SJCRH30 (cell line): ENCODE data around the gene TOGARAM2. TPM values are rescaled to one million over a fixed set of nuclear protein-coding genes. Genes with fewer than 3 reads are reported as not detected.
A peak's percentile ranks its signal among the peaks of the same experiment; 100 is the strongest.

ENCODE experiments used
- DNase-seq, 2 experiments: peaks; one replicate each; pipeline ENCODE4 v3.0.0-alpha.2; 2015 to 2020
- H3K27ac ChIP-seq: fragments of 250-450 bp; sonication (Bioruptor Pico); 2 replicates; pipeline ENCODE4 v1.5.1; 2020; ENCODE audit warnings: mild to moderate bottlenecking, moderate library complexity
- H3K27me3 ChIP-seq: fragments of 250-450 bp; sonication (Bioruptor Pico); 2 replicates; pipeline ENCODE4 v1.5.1; 2020; ENCODE audit warnings: mild to moderate bottlenecking, moderate library complexity
- H3K36me3 ChIP-seq: fragments of 250-450 bp; sonication (Bioruptor Pico); 2 replicates; pipeline ENCODE4 v1.5.1; 2020; ENCODE audit warnings: mild to moderate bottlenecking, moderate library complexity
- H3K4me1 ChIP-seq: fragments of 250-450 bp; sonication (Bioruptor Pico); 2 replicates; pipeline ENCODE4 v1.5.1; 2020; ENCODE audit warnings: mild to moderate bottlenecking, moderate library complexity
- H3K4me3 ChIP-seq: fragments of 250-450 bp; sonication (Bioruptor Pico); 2 replicates; pipeline ENCODE4 v1.5.1; 2020; ENCODE audit warnings: mild to moderate bottlenecking, moderate library complexity
- H3K9me3 ChIP-seq: fragments of 250-450 bp; sonication (Bioruptor Pico); replicated peaks from 2 replicates; pipeline ENCODE4 v1.5.1; 2020; ENCODE audit warnings: mild to moderate bottlenecking, moderate library complexity
- total RNA-seq: library from RNA; depleted of rRNA; stranded (reverse); fragments of >200 nt; shearing (Covaris generic); gene quantifications from 2 replicates; pipeline ENCODE4 v1.2.3, GENCODE V29; 2014

The TOGARAM2 gene
- total RNA-seq, 1 experiment from 2014 or later = 0.73 TPM

DNA sequence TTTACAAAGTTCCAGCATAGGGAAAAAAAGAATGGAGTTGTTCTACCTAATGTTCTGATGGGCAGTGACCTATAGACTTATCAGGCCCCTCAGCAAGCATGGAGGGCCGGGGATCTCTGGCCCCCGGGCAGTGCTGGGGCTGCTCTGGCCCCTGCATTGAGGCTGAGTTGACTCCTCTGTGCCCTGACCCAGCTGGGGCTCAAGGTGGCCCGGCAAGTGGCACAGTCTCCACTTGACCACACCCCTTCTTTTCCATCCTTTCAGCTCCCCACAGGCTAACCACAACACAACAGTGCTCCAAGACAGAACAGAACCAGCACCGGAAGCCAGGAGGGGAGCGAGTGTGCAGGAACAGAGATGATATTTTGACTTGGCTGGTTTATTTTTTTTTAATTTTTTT lies 19.9 kb downstream of the TOGARAM2 start:
- peaks cover 4% of the 10 kb centered on the region; the same call in 1 of the 2 replicates for H3K4me1 ChIP-seq
- H3K27ac ChIP-seq = no peak overlapping the region
- no peaks in the 10 kb centered on the region for H3K36me3 ChIP-seq
- DNase-seq = no peak
- peaks cover 3% of the 10 kb centered on the region; the same call in 1 of the 2 replicates for H3K27me3 ChIP-seq
- H3K9me3 ChIP-seq = no peaks in the 10 kb centered on the region
- H3K4me3 ChIP-seq = no peak overlapping the region

DNA sequence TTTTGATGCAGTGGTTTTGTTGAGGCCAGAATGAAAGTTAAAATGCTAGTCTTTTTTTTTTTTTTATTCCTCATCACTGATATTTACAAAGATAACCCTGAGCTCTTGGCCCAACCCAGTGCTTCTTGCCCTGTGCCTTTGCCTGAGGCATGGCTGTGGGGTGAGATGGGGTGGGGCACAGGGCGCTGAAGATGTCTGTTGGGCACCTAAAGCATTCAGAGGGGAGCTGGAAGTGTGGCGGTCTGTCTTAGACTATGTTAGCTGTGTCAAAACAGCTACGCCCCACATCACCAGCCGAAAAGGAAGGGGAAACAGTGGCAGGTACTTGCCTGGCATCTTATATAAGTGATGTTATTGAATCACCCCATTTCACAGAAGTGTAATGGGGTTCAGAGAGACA lies 20.7 kb downstream of the TOGARAM2 start:
- Histone ChIP-seq H3K9me3 (no peaks in the 10 kb centered on the region), H3K27me3 (peaks cover 3% of the 10 kb centered on the region; the same call in 1 of the 2 replicates), H3K27ac (no peak overlapping the region), H3K4me1 (peaks cover 4% of the 10 kb centered on the region; the same call in 1 of the 2 replicates), H3K36me3 (no peaks in the 10 kb centered on the region), H3K4me3 (no peak overlapping the region)
- DNase-seq = no peak

DNA sequence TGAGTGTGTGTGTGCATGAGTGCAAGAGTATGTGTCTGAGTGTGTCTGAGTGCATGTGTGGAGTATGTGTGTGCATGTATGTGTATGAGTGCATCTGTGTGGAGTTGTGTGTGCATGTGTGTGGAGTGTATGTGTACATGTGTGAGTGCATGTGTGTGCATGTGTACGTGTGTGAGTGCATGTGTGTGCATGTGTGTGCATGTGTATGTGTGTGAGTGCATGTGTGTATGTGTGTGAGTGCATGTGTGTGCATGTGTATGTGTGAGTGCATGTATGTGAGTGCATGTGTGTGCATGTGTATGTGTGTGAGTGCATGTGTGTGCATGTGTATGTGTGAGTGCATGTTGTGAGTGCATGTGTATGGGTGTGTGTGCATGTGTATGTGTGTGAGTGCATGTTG lies 23.7 kb downstream of the TOGARAM2 start:
- Histone ChIP-seq H3K36me3 (no peaks in the 10 kb centered on the region), H3K9me3 (no peaks in the 10 kb centered on the region)

DNA sequence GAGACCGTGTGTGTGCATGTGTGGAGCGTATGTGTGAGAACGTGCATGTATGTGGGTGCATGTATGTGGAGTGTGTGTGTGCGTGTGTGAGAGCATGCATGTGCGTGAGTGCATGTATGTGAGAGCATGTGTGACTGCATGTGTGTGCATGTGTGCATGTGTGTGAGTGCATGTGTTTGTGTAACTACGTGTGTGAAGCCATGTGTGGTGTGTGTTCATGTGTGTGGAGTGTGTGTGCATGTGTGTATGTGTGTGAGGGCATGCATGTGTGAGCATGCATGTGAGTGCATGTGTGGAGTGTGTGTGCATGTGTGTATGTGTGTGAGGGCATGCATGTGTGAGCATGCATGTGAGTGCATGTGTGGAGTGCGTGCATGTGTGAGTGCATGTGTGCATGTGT lies 24.2 kb downstream of the TOGARAM2 start:
- peaks cover 7% of the 10 kb centered on the region for H3K4me1 ChIP-seq
- peaks cover 3% of the 10 kb centered on the region; the same call in 1 of the 2 replicates for H3K27me3 ChIP-seq
- DNase-seq = no peak
- H3K9me3 ChIP-seq = no peaks in the 10 kb centered on the region
- H3K27ac ChIP-seq = no peak overlapping the region
- H3K4me3 ChIP-seq = no peak overlapping the region
- H3K36me3 ChIP-seq = no peaks in the 10 kb centered on the region

More for the DNA sequence above, 23.7 kb downstream of the TOGARAM2 start:
- Histone ChIP-seq H3K4me1 (peaks cover 2% of the 10 kb centered on the region; the same call in 1 of the 2 replicates), H3K4me3 (no peak overlapping the region), H3K27me3 (peaks cover 3% of the 10 kb centered on the region; the same call in 1 of the 2 replicates), H3K27ac (no peak overlapping the region)
- DNase-seq = no peak

DNA sequence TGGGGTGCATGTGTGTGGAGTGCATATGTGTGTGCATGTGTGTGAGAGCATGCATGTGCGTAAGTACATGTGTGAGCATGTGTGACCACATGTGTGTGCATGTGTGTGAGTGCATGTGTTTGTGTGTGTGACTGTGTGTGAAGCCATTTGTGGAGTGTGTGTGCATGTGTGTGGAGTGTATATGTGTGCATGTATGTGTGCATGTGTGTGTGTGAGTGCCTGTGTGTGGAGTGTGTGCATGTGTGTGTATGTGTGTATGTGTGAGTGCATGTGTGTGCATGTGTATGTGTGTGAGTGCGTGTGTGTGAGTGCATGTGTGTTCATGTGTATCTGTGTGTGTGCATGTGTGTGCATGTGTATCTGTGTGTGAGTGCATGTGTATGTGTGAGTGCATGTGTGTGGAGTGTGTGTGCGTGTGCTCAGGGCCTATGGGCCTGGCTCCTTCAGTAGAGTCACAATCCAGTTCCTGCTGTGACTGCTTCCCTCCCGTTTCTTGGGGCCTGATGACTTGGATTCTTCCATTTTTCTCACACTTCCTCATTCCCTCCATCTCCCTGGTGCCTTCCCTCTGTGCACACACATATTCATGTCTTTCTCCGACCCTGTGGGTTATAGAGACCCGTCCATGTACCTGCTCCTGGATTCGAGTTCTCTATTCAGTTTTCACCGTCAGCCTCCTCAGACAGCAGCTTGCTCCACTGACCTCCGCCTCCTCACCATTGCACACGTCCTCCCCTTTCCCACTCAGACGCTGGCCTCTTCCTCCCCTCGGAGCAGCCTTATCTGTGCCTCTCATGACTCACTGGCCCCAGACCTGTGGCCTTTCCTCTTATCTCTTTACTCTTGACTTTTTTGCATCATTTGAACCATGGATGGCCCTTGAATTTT lies 25.2 kb downstream of the TOGARAM2 start:
- Histone ChIP-seq H3K27ac (no peak overlapping the region), H3K4me3 (no peak overlapping the region), H3K36me3 (no peaks in the 10 kb centered on the region), H3K9me3 (no peaks in the 10 kb centered on the region), H3K27me3 (peaks cover 3% of the 10 kb centered on the region; the same call in 1 of the 2 replicates), H3K4me1 (peaks cover 15% of the 10 kb centered on the region)
- no peak for DNase-seq

DNA sequence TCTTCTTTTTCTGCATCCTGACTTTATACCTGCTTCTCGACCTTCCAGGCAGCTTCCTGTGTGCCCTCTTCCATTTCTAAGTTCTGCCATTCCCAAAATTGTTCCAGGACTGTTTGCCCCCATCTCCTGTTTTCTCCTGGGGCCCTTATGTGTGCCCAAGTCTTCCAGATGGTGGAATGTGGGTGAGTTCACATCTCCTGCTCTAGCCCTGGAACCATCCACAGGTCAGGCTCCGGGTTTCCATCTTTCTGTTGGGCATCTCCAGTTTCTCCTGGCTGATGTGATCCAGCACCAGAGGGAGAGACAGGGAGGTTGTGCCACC lies 25.8 kb downstream of the TOGARAM2 start:
- no peak overlapping the region for H3K27ac ChIP-seq
- H3K4me1 ChIP-seq = peaks cover 16% of the 10 kb centered on the region
- H3K27me3 ChIP-seq = peaks cover 3% of the 10 kb centered on the region; the same call in 1 of the 2 replicates
- H3K4me3 ChIP-seq = no peak overlapping the region
- no peaks in the 10 kb centered on the region for H3K9me3 ChIP-seq
- no peak for DNase-seq
- no peaks in the 10 kb centered on the region for H3K36me3 ChIP-seq

DNA sequence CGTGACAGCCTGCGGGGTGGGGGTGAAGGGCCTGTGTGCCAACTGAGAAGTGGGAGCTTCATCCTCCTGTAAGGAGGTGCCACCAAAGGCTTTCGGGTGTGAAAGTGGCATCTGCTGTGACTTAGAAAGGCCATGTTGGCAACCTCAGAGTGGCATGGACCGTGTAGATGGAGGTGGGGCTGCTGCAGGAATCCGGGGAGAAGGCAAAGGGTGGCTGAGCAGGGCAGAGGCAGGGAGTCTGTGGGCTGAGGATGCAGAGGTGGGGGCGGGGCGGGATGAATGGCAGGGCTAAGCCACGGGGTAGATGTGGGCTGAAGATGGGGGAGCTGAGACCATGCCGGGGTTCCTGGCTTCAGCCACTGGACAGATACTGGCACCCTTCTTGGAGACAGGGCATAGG lies 28.2 kb downstream of the TOGARAM2 start:
- no peak for DNase-seq
- no peaks in the 10 kb centered on the region for H3K9me3 ChIP-seq
- H3K4me3 ChIP-seq = no peak overlapping the region
- no peaks in the 10 kb centered on the region for H3K27me3 ChIP-seq
- H3K4me1 ChIP-seq = peaks cover 29% of the 10 kb centered on the region
- H3K27ac ChIP-seq = no peak overlapping the region
- no peaks in the 10 kb centered on the region for H3K36me3 ChIP-seq

DNA sequence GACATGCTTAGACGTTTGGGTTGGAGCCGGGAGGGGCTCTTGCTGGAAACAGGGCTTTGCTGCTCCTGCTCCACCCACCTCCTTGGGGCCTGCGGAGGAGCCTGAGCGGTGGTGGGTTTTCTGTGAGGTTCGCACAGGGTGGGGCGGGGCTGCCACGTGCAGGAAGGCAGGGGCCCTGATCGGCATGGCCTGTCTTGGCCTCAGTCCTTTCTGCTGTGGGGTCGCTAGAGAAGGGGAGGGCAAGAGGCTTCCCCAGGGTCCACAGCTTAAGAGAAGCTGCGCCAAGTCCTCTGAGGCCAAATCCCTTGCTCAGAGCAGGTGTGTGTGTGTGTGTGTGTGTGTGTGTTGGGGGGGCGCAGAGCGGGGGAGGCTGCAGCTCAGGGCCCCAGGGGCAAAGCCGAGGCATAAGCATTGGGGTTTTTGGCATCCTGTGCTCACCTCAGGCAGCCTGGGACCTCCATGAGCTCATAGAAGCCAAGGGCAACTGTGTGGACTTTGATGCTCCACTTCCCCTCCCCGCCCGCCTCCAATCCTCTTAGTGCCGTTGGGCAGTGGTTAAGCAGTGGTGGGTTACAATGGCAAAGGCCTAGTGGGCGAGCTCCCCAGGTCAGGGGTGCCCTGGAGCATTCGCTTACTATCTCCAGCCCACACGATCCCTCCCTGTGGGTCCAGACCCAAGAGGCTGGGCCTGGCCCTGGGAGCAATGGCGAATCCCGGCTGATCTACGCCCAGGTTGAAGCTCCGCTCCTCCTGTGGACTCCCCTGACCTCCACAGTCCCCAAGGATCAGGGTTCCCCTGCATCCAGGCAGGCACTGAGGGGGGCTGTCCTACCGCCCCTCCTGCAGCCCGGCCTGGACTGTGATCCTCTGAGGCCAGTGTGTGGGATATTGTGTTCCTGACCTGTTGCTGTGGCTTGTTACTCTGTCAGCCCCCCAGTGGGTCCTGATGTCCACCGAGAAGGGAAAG lies 28.9 kb downstream of the TOGARAM2 start:
- no peaks in the 10 kb centered on the region for H3K36me3 ChIP-seq
- H3K27ac ChIP-seq = no peak overlapping the region
- H3K4me1 ChIP-seq = peaks cover 36% of the 10 kb centered on the region

DNA sequence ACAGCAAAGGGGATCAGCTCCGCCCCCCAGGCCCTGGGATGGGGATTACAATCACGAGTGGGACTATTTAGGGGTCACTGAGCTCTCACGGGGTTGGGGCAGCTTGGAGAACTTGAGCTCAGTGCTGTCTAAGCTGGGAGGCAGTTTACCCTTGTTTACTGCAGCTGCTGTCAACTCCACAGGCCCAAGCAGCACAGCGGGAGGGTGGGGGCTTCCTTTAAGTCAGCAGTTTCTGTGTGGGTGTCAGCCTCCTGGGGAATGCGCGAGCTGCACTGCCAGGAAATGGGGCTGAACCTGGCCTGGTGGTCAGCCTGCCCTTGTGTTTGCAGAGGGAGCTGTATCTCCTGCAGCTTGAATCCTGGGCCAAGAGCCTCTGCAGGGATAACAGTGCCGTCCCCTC lies 29.8 kb downstream of the TOGARAM2 start:
- peaks cover 43% of the 10 kb centered on the region for H3K4me1 ChIP-seq
- H3K27ac ChIP-seq = peak overlapping the region; percentile 75
- H3K27me3 ChIP-seq = no peaks in the 10 kb centered on the region
- H3K9me3 ChIP-seq = no peaks in the 10 kb centered on the region
- H3K36me3 ChIP-seq = no peaks in the 10 kb centered on the region
- DNase-seq = peak; percentile 92 to 94
- H3K4me3 ChIP-seq = peak overlapping the region; percentile 34

More for the DNA sequence above, 28.9 kb downstream of the TOGARAM2 start:
- Histone ChIP-seq H3K9me3 (no peaks in the 10 kb centered on the region), H3K4me3 (no peak overlapping the region), H3K27me3 (no peaks in the 10 kb centered on the region)
- no peak for DNase-seq

DNA sequence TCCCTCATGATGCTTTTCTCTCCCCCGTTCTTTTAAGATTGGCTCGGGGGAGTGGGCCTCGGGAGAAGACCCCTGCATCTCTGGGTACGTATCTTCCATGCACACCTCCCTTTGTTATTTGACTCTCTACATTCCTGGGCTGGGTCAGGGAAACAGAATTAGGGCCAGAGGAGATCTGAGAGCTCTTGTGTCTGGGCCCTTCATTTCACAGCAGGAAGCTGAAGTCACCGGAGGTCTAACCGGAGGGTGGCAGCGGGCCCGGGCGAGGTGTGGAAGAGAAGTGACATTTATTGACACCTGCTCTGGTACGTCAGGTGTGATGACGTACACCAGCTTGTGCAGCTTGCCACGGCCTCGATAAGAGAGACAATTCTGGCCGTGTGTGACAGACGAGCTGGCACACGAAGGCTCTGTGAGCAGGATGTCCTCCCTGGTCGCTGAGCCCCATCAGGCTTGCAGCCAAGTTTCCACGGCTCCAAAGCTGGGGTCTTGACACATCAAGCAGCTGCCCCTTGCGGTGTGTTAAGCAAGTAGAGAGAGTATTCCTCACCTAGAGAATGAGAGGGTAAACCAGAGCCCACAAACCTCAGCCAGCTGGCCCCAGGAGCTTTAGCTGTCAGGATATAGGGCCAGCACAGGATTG lies 30.4 kb downstream of the TOGARAM2 start:
- H3K4me1 ChIP-seq = peaks cover 43% of the 10 kb centered on the region
- peak; percentile 96 to 99 for DNase-seq
- no peaks in the 10 kb centered on the region for H3K36me3 ChIP-seq
- H3K4me3 ChIP-seq = peak overlapping the region; percentile 34
- peak overlapping the region; percentile 75 for H3K27ac ChIP-seq
- no peaks in the 10 kb centered on the region for H3K9me3 ChIP-seq
- no peaks in the 10 kb centered on the region for H3K27me3 ChIP-seq

DNA sequence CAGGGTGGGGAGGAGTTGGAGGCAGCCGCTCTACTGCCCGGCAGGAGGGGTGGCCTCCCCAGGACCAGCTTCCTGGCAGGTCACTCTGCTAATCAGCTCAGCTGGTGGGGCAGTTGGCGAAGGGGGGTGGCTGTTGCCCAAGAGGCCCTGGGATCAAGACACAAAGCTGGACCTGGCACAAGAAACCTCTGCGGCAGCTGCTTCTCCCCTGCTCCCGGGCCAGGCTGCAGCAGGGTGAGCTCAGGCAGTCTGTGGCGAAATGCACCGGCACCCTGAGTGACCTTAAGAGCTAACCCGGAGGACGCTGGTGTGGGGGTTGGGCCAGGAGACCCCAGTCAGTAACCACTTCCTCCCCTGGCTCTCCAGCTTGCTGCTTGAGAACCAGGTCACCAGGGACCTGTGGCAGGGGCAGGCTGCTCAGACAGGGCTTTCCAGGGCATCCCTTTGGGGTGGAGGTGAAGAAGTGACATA lies 31.1 kb downstream of the TOGARAM2 start:
- no peaks in the 10 kb centered on the region for H3K27me3 ChIP-seq
- DNase-seq = peak; percentile 77 to 80
- no peaks in the 10 kb centered on the region for H3K9me3 ChIP-seq
- peaks cover 43% of the 10 kb centered on the region for H3K4me1 ChIP-seq
- no peaks in the 10 kb centered on the region for H3K36me3 ChIP-seq
- H3K27ac ChIP-seq = peak overlapping the region; percentile 75
- peak overlapping the region; percentile 34 for H3K4me3 ChIP-seq

DNA sequence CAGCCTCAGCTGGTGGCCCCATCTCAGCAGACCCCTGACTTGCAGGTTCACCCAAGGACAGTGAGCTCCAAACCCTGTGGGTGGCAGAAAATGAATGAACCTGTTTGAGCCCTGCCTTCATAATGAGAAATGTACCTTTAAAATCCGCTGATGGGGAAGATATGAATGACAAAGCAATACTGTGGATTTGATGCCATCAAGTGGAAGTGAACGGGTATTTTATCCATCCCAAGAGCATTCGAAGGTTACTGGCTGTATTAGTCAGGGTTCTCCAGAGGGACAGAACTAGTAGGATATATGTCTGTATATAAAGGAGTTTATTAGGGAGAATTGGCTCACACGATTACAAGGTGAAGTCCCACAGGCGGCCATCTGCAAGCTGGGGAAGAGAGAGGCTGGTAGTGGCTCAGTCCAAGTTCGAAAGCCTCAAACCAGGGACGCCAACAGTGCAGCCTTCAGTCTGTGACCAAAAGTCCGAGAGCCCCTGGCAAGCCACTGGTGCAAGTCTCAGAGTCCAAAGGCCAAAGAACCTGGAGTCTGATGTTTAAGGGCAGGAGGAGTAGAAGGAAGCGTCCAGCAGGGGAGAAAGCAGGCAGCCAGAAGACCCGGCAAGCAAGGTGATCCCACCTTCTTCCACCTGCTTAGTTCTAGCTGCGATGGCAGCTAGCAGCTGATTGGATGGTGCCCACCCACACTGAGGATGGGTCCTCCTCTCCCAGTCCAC lies 32.1 kb downstream of the TOGARAM2 start:
- Histone ChIP-seq H3K27me3 (no peaks in the 10 kb centered on the region), H3K36me3 (no peaks in the 10 kb centered on the region), H3K9me3 (no peaks in the 10 kb centered on the region), H3K4me1 (peaks cover 43% of the 10 kb centered on the region), H3K4me3 (no peak overlapping the region), H3K27ac (no peak overlapping the region)
- no peak for DNase-seq

DNA sequence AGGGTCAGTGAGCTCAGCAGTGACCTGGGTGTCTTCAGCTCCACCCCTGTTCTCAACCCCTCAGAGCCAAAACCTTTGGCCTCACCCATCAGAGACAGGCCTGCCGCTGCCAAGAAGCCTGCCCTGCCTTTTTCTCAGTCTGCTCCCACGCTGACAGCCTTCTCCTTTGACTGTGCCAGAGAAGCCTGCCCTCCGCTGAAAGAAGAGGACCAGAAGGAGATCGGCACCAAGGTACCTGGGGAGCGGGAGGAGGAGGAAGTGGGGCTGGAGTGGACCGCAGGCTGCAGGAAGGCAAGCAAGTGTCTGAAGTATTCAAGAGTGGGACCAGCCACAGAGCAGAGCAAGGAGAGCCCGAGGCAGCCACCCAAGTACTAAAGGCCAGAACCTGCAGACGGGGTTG lies 33.2 kb downstream of the TOGARAM2 start:
- Histone ChIP-seq H3K4me3 (no peak overlapping the region), H3K4me1 (peaks cover 43% of the 10 kb centered on the region), H3K27ac (no peak overlapping the region), H3K9me3 (no peaks in the 10 kb centered on the region), H3K27me3 (no peaks in the 10 kb centered on the region), H3K36me3 (no peaks in the 10 kb centered on the region)
- no peak for DNase-seq
